GM21737 (cell line): Measurements from ENCODE around the gene STRIT1.

Experiments used
- ATAC-seq: cut with Tn5 transposase; IDR thresholded peaks from one replicate; pipeline ENCODE4 v1.9.1; 2021; ENCODE audit warnings: mild to moderate bottlenecking, moderate library complexity; ENCODE audit not compliant: unreplicated experiment

STRIT1 gene

GRCh38 chr3:155293516-155293915 is at the start of gene STRIT1:
STRIT1 (minus strand) TSS chr3:155293683.
- ATAC-seq = no peak

- no peak for ATAC-seq
Observed at GRCh38 chr3:155342344-155342743, 48.9 kb upstream of the STRIT1 start.

GRCh38 chr3:155339052-155339451 is 45.6 kb upstream of the STRIT1 start:
- no peak for ATAC-seq

DNA sequence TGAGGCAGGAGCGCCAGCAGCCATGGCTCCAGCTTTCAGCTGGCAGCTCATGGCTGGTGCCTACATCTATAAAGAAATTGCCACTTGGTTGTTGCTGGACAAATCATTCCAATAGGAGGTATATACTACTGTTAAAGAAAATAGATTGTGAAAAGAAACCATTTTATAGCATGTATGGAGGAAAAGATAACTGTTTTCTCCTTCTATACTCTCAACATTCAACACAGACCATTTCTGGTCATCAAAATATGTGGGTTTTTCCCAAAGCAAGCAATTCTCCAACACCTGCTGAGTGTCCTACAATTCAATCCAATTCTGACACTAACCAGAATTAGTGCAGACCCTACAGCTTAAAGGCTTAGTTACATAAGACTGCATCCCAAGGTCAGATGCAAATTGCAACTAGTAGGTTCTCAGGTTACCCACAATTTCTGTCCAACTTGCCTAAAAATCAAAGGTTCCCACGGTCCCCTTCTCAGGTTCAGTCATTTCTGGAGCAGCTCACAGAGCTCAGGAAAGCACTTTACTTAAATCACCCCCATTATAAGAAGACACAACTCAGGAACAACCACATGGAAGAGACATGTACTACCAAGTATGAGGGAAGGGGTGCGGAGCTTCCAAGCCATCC is 42.4 kb upstream of the STRIT1 start:
- no peak for ATAC-seq

DNA sequence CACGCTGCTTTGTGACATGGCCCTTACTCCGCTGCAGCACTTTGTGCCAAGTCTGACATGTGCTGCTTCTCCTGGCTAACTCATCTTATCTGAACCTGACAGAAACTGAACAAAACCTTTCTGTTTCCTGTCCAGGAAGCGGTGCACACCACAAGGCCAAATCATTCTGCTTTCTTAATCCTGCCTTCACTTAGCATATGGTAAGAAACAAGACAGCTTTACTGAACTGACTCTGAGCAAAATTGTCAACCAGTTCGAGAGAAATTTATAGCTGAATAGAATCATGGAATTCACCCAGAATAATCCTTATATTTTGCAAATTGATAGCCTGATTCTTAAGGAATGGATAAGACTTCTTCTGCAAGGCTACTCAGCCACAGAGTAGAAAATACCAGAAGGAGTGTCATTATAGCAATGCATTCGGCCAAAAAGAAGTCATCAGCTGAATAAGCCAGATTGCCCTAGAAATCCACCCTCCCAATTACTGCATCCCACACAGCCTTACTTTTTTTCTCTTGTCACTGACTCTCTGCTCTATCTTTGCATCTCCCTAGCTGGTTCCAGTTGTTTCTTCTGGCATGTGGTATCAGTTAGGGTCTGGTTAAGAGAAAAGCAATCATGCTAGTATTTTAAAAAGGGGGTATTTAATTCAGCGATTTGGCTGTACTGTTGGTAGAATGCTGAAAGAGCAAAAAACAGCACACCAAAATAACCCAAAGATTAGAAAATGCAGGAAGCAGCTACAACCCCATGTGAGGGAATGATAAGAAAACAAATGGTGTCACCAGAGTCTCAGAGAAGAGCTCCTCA is 41.6 kb upstream of the STRIT1 start:
- peak; percentile 92 for ATAC-seq

- no peak for ATAC-seq
Observed at GRCh38 chr3:155334215-155334913, 40.9 kb upstream of the STRIT1 start.

- no peak for ATAC-seq
Observed at GRCh38 chr3:155332716-155333115, 39.2 kb upstream of the STRIT1 start.

DNA sequence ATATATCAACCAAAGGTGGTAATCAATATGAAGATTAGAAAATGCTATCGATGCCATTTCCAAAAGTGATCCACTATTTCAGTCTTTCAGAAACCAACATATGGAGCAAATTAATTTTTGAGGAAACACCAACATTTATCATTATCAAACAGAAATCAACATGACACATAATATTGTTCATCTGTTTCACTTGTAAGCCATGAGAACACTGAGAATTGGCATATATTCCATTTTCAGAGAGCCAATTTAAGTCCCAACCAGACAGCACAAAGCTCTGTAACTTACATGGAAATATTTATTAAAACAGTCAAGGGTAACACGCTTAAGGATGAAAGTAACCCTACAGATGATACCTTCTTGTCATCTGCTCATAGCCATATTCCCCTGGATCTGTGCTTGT is 37.6 kb upstream of the STRIT1 start:
- no peak for ATAC-seq

GRCh38 chr3:155330370-155330769 is 36.9 kb upstream of the STRIT1 start:
- ATAC-seq = no peak

DNA sequence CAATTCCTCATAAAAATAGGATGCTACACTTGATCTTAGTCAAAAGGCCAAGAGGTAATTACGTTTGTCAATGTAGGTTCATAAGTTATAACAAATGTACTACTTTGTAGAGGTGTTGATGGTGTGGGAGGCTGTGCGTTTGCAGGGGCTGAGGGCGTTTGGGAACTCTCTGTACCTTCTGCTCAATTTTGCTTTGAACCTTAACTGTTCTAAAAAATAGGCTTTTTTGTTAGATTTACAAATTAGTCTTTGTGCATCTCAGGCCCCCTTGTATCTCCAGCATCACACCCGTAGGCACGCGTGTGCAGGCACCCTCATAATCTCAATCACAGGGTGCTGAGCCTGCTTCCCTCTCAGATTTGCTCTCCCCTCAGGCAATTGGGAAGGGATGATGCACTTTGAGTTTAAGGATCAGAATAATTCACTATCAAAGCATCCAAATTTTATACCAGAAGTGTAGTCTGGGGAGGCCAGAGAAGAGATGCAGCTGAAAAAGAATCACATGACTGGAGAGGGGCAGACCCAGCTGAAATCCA is 36.1 kb upstream of the STRIT1 start:
- no peak for ATAC-seq

- ATAC-seq = no peak
Observed at GRCh38 chr3:155327871-155328270, 34.4 kb upstream of the STRIT1 start.

DNA sequence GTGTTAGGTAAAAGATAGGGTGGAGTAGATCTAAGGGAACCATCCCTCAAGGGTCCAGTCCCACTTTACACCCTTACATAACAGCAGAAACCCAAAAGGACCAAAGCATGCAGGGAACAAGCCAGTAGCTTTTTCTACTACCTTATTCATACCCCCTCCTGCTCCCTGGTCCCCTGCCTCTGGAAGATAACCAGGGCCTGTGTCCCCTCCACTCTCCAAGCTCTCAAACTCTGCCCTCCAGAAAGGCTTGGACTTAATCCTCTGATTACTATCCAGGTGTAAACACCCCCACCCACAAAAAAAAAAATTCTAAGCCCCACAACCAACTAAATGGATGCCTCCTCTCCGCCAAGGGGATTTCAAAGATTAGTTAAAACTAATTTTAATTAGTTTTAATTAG is 33.9 kb upstream of the STRIT1 start:
- ATAC-seq = no peak

GRCh38 chr3:155326901-155327300 is 33.4 kb upstream of the STRIT1 start:
- ATAC-seq = no peak

DNA sequence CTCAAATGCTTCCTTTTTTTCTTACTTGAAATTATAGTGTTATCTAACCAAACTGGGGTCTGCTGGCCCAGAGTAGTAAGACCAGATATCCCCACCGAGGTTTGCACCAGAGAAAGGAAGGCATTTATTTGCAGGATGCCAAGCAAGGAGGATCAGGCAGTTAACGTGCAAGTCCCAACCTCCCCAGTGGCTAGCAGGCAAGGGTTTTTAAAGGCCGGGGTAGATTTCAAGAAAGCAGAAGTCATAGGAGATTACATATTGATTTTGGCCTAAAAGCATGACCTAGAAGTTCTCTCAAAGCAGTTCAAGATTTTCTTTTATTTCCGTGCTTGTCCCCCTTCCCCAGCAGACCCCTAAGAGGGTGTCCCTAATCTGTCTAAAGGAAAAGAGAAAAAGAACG is 32.8 kb upstream of the STRIT1 start:
- ATAC-seq = no peak

GRCh38 chr3:155325263-155325835 is 31.9 kb upstream of the STRIT1 start:
- no peak for ATAC-seq

DNA sequence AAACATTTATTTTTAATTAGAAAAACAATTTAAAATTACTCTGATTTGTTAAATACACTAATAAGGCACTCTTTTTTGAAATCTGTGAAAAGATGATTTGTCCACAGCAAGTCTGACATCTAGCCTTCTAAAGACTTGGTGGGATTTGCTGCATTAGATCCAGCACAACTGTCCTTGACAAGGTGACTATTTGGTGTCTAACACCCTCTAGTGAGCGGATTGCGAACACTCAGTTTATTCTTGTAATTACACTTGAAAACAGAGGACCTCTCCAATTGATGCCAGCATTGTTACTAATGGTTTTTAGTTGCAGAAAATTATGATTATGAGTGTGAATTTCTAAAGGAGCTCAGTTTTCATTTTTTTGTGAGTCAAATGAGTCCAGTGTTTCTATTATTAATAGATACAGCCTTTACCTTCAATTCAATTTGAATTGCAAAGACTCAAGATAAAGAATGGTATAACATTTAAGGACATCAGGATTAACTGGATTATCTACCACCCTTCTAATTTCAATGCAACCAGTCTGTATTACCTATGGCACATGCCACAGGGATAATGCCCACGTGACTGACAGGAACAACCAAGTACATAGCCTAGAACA is 29.7 kb upstream of the STRIT1 start:
- ATAC-seq = peak; percentile 62

DNA sequence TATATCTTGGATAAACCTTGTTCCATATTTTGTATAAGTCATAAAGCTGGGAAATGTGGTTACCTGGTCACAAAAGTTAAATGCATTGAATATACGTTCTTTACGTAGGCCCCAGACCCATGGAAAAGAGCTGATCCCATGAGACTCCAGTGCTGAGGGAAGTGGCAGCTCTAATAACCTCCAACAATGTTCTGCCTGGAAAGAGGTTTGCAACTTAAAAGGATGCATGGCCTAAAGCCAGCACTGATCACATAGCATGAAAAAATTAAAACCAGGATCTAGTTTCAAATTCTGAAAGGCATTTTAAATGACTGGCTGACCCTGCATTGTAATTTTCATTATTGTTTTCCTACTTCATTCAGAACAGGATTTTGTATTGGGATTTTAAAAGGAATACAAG is 27.9 kb upstream of the STRIT1 start:
- ATAC-seq = no peak

DNA sequence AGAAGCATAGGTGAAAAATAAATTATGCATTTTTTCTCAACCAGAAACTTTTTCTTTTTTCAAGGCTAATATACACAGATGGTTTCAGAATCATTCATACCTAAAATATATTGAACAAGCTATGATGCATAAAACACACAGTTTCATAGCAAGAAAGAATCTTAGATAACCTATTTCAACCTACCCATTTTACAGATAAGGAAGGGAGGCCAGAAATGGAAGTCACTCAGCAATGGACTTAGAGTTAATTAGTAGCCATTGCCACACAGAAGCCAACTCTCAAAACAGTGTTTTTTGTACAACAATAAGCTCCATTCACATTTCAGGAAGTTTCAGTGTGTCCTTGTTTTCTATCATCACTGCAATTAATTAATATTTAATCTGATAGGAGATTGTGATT is 27.5 kb upstream of the STRIT1 start:
- no peak for ATAC-seq

DNA sequence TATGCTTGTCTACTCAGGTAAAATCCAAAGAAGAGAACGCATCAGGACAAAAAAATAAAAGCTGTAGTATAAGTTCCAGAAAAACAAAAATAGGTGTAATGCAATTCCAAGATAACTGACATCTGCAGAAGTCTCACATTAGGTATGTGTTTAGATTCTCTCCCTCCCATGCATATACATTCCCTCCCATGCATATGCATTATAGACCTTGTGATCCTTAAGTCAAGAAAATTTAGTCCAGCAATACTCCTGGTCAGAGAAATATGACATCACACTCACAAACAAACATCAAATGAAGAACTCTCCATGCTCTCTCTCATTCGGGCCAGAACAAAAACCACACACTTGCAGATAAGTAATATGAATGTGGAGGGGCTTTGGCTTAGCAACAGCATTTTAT is 25.3 kb upstream of the STRIT1 start:
- no peak for ATAC-seq

DNA sequence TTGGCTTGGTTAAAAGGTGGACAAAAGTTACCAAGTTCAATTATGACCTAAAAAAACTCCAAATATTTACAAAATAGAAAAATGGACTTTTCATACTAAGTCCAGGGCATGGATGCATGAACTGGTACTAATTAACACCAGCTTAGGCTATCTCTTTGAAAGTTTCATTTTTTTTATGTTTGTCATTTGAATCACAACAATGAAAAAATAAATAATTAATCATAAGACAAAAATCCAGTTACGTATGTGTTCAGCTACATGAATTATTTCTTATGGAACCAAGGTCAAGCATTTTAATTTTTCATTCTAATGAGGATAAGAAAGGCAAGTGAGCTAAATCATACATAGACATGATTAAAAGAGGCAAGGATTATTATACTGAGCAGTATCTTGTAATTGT is 23.7 kb upstream of the STRIT1 start:
- ATAC-seq = no peak

- no peak for ATAC-seq
Observed at GRCh38 chr3:155316426-155316825, 22.9 kb upstream of the STRIT1 start.
